ENCODE measurements around the gene MMADHC.

GRCh38 chr2:149625271-149625670 is 37.7 kb upstream of the MMADHC start:
- TF ChIP-seq CTCF (IDR thresholded peaks at IDR 0.05 in 4 of 5, conservative IDR thresholded peaks at IDR 0.05 in 1 of 5) (no peak), POLR2A (IDR thresholded peaks at IDR 0.05) (no peak)

All from gastrocnemius medialis (tissue), 4 donors.